Activated T-cell treated with anti-CD3 and anti-CD28 coated beads, Interleukin-2, amount 50 U/mL, for 24 hours (primary cell): ENCODE measurements around the gene ALOXE3.

Experiments used
- DNase-seq: peaks from one replicate; pipeline ENCODE4 v3.0.0-alpha.2; 2020
- H3K27ac Mint-ChIP-seq: 2 replicates; pipeline ENCODE4 v1.8.0; 2020; ENCODE audit warnings: mild to moderate bottlenecking, mixed read lengths
- H3K27me3 Mint-ChIP-seq: 2 replicates; pipeline ENCODE4 v1.8.0; 2020; ENCODE audit warnings: mixed read lengths
- H3K36me3 Mint-ChIP-seq: 2 replicates; pipeline ENCODE4 v1.8.0; 2020; ENCODE audit warnings: low read depth, mixed read lengths
- H3K4me1 Mint-ChIP-seq: 2 replicates; pipeline ENCODE4 v1.8.0; 2020; ENCODE audit warnings: low read depth, mixed read lengths
- H3K4me3 Mint-ChIP-seq: 2 replicates; pipeline ENCODE4 v1.8.0; 2020; ENCODE audit warnings: mild to moderate bottlenecking, moderate library complexity, mixed read lengths
- H3K9me3 Mint-ChIP-seq: 2 replicates; pipeline ENCODE4 v1.8.0; 2020; ENCODE audit warnings: mixed read lengths

Gene ALOXE3

GRCh38 chr17:8140065-8141029 lies 22.0 kb upstream of the ALOXE3 start:
- Mint-ChIP-seq H3K27me3 (no peaks in the 10 kb centered on the region), H3K27ac (no peak overlapping the region), H3K36me3 (peaks cover 56% of the 10 kb centered on the region), H3K9me3 (no peaks in the 10 kb centered on the region), H3K4me3 (no peak overlapping the region), H3K4me1 (no peaks in the 10 kb centered on the region)
- no peak for DNase-seq

- Mint-ChIP-seq H3K4me1 (no peaks in the 10 kb centered on the region), H3K27ac (no peak overlapping the region), H3K36me3 (peaks cover 42% of the 10 kb centered on the region), H3K4me3 (no peak overlapping the region), H3K27me3 (no peaks in the 10 kb centered on the region), H3K9me3 (no peaks in the 10 kb centered on the region)
- DNase-seq = peak; percentile 100
Measured at GRCh38 chr17:8138672-8139371, 20.5 kb upstream of the ALOXE3 start.

GRCh38 chr17:8138374-8138671 lies 20.0 kb upstream of the ALOXE3 start:
- Mint-ChIP-seq H3K27ac (no peak overlapping the region), H3K27me3 (no peaks in the 10 kb centered on the region), H3K9me3 (no peaks in the 10 kb centered on the region), H3K36me3 (peaks cover 37% of the 10 kb centered on the region), H3K4me3 (no peak overlapping the region), H3K4me1 (no peaks in the 10 kb centered on the region)
- DNase-seq = no peak

- no peaks in the 10 kb centered on the region for H3K27me3 Mint-ChIP-seq
- H3K4me1 Mint-ChIP-seq = no peaks in the 10 kb centered on the region
- H3K9me3 Mint-ChIP-seq = no peaks in the 10 kb centered on the region
- DNase-seq = no peak
- H3K4me3 Mint-ChIP-seq = no peak overlapping the region
- no peak overlapping the region for H3K27ac Mint-ChIP-seq
- peaks cover 34% of the 10 kb centered on the region for H3K36me3 Mint-ChIP-seq
Measured at GRCh38 chr17:8137645-8138373, 19.5 kb upstream of the ALOXE3 start.

- Mint-ChIP-seq H3K9me3 (no peaks in the 10 kb centered on the region), H3K4me3 (no peak overlapping the region), H3K27ac (no peak overlapping the region), H3K27me3 (no peaks in the 10 kb centered on the region), H3K4me1 (peaks cover 3% of the 10 kb centered on the region), H3K36me3 (no peaks in the 10 kb centered on the region)
- no peak for DNase-seq
Measured at GRCh38 chr17:8133941-8134340, 15.6 kb upstream of the ALOXE3 start.

- Mint-ChIP-seq H3K9me3 (no peaks in the 10 kb centered on the region), H3K27ac (no peak overlapping the region), H3K36me3 (no peaks in the 10 kb centered on the region), H3K4me3 (no peak overlapping the region), H3K4me1 (peaks cover 3% of the 10 kb centered on the region), H3K27me3 (no peaks in the 10 kb centered on the region)
- no peak for DNase-seq
Measured at GRCh38 chr17:8133399-8133798, 15.1 kb upstream of the ALOXE3 start.

- H3K9me3 Mint-ChIP-seq = no peaks in the 10 kb centered on the region
- peaks cover 8% of the 10 kb centered on the region for H3K4me1 Mint-ChIP-seq
- no peak for DNase-seq
- no peak overlapping the region for H3K4me3 Mint-ChIP-seq
- peaks cover 3% of the 10 kb centered on the region for H3K27me3 Mint-ChIP-seq
- peak overlapping the region; percentile 8 for H3K27ac Mint-ChIP-seq
- H3K36me3 Mint-ChIP-seq = no peaks in the 10 kb centered on the region
Measured at GRCh38 chr17:8131844-8132441, 13.6 kb upstream of the ALOXE3 start.

GRCh38 chr17:8128125-8128784 lies 9.9 kb upstream of the ALOXE3 start:
- H3K4me3 Mint-ChIP-seq = no peak overlapping the region
- H3K9me3 Mint-ChIP-seq = no peaks in the 10 kb centered on the region
- peaks cover 42% of the 10 kb centered on the region for H3K4me1 Mint-ChIP-seq
- no peaks in the 10 kb centered on the region for H3K36me3 Mint-ChIP-seq
- no peak overlapping the region for H3K27ac Mint-ChIP-seq
- H3K27me3 Mint-ChIP-seq = peaks cover 24% of the 10 kb centered on the region
- no peak for DNase-seq

GRCh38 chr17:8126491-8127066 lies 8.3 kb upstream of the ALOXE3 start:
- Mint-ChIP-seq H3K4me3 (peak overlapping the region; percentile 82), H3K4me1 (peaks cover 50% of the 10 kb centered on the region), H3K27ac (peak overlapping the region; percentile 58), H3K36me3 (no peaks in the 10 kb centered on the region), H3K9me3 (no peaks in the 10 kb centered on the region), H3K27me3 (peaks cover 37% of the 10 kb centered on the region)
- DNase-seq = peak; percentile 79

GRCh38 chr17:8125947-8126490 lies 7.7 kb upstream of the ALOXE3 start:
- no peaks in the 10 kb centered on the region for H3K36me3 Mint-ChIP-seq
- peak overlapping the region; percentile 97 for H3K27ac Mint-ChIP-seq
- DNase-seq = no peak
- H3K4me1 Mint-ChIP-seq = peaks cover 52% of the 10 kb centered on the region
- peak overlapping the region; percentile 82 for H3K4me3 Mint-ChIP-seq
- peaks cover 38% of the 10 kb centered on the region for H3K27me3 Mint-ChIP-seq
- H3K9me3 Mint-ChIP-seq = no peaks in the 10 kb centered on the region

GRCh38 chr17:8125154-8125946 lies 7.0 kb upstream of the ALOXE3 start:
- H3K9me3 Mint-ChIP-seq = no peaks in the 10 kb centered on the region
- H3K27ac Mint-ChIP-seq = peak overlapping the region; percentile 97
- peaks cover 57% of the 10 kb centered on the region for H3K4me1 Mint-ChIP-seq
- H3K4me3 Mint-ChIP-seq = peak overlapping the region; percentile 82
- DNase-seq = peak; percentile 97
- peaks cover 43% of the 10 kb centered on the region for H3K27me3 Mint-ChIP-seq
- peaks cover 2% of the 10 kb centered on the region for H3K36me3 Mint-ChIP-seq

GRCh38 chr17:8124350-8125153 lies 6.2 kb upstream of the ALOXE3 start:
- Mint-ChIP-seq H3K4me3 (peak overlapping the region; percentile 82), H3K36me3 (peaks cover 2% of the 10 kb centered on the region), H3K27ac (peak overlapping the region; percentile 97), H3K27me3 (peaks cover 43% of the 10 kb centered on the region), H3K9me3 (no peaks in the 10 kb centered on the region), H3K4me1 (peaks cover 65% of the 10 kb centered on the region)
- peak; percentile 61 for DNase-seq
